ENCODE measurements around the gene OPRM1.
A peak's percentile ranks its signal among the peaks of the same experiment; 100 is the strongest.

OPRM1 gene

DNA sequence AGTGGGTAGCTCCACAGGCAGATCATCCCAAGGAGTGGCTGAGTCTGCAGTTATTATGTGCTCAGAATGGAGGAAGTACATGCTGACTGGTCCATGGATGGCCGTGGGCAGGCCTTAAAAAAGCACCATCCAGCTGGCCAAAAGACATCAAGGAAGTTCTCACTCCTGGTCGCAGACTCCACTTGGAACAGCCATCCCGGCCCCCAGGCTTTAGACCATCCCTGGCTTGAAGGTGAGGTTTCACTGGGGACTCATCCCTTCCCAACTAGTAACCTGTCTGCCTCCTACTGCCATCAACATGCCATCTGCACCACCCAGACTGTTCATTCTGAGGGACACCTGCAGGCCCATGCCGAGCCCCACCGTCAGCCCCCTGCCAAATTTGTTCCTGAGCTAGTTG, 36.1 kb upstream of the OPRM1 start:
- TF ChIP-seq, protein P1, sequence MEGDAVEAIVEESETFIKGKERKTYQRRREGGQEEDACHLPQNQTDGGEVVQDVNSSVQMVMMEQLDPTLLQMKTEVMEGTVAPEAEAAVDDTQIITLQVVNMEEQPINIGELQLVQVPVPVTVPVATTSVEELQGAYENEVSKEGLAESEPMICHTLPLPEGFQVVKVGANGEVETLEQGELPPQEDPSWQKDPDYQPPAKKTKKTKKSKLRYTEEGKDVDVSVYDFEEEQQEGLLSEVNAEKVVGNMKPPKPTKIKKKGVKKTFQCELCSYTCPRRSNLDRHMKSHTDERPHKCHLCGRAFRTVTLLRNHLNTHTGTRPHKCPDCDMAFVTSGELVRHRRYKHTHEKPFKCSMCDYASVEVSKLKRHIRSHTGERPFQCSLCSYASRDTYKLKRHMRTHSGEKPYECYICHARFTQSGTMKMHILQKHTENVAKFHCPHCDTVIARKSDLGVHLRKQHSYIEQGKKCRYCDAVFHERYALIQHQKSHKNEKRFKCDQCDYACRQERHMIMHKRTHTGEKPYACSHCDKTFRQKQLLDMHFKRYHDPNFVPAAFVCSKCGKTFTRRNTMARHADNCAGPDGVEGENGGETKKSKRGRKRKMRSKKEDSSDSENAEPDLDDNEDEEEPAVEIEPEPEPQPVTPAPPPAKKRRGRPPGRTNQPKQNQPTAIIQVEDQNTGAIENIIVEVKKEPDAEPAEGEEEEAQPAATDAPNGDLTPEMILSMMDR (IDR thresholded peaks at IDR 0.05; ENCODE audit: low read depth, low read length), result no peak
- Histone ChIP-seq H3K27me3 (no peaks in the 10 kb centered on the region), H3K4me1 (no peaks in the 10 kb centered on the region), H3K4me3 (ENCODE audit: low read depth, low read length) (no peak overlapping the region), H3K36me3 (no peaks in the 10 kb centered on the region), H3K9me3 (no peaks in the 10 kb centered on the region)
- DNase-seq, result no peak

DNA sequence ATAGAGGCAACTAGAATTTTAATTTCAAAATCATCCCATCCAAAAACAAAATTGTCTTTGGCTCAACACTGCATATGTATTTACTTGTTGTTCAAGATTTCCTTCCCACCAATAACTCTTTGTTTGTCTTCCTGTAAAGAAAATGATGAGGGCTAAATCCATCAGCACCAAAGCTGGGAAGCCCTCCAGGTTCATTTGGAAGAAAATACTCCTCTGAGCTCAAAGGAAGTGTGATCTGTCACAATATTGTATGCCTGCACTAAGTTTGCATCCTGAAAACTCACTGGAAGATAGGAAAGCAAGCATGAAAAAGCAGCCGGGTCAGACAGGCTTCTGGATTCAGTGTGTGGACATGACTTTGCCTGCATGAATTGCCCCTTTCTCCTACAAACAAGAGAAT, 28.7 kb upstream of the OPRM1 start:
- H3K4me1 ChIP-seq, result no peaks in the 10 kb centered on the region
- TF ChIP-seq, protein P1 (IDR thresholded peaks at IDR 0.05; ENCODE audit: low read depth, low read length), result no peak
- DNase-seq, result no peak
- no peaks in the 10 kb centered on the region for H3K27me3 ChIP-seq
- no peaks in the 10 kb centered on the region for H3K9me3 ChIP-seq
- H3K36me3 ChIP-seq, result no peaks in the 10 kb centered on the region
- no peak overlapping the region for H3K4me3 ChIP-seq (ENCODE audit: low read depth, low read length)

DNA sequence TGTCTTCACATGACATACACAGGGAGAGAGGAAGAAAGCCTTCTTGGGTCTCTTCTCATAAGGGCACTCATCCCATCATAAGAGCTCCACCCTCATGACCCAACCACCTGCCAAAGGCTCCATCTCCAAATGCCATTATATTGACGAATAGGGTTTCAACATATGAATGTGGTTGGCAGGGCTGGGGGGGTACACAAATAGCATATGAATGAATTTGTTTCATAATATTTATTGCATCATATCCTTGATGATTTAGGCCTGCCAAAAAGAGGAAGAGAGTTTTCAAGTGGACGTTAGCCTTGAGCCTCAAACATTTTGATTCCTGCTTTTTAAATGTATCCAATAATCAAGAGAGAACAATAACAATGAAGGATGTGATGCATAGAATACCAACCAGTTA, 26.2 kb upstream of the OPRM1 start:
- Histone ChIP-seq H3K36me3 (no peaks in the 10 kb centered on the region), H3K27me3 (no peaks in the 10 kb centered on the region), H3K4me1 (no peaks in the 10 kb centered on the region; the same call in 1 of the 2 replicates), H3K4me3 (ENCODE audit: low read depth, low read length) (no peak overlapping the region), H3K9me3 (no peaks in the 10 kb centered on the region)
- TF ChIP-seq, protein P1 (IDR thresholded peaks at IDR 0.05; ENCODE audit: low read depth, low read length), result no peak
- no peak for DNase-seq

DNA sequence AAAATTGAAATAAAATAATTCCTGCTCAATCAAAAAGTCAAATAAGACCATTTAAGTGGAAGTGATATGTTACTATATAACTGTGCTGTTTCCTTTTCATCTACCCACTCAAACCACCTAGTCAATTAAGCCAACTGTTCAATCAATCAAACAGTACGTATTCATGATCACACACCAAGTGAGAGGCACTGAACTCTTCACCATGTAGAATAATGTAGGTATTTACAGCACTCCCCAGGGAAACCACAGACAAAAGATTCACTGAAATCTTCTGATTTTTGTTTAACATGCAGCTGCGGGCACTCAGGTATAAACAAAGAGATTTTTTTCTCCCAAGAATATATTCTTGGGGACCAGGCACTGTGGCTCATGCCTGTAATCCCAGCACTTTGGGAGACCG, 21.3 kb upstream of the OPRM1 start:
- H3K36me3 ChIP-seq, result no peaks in the 10 kb centered on the region
- no peaks in the 10 kb centered on the region; the same call in 1 of the 2 replicates for H3K4me1 ChIP-seq
- H3K9me3 ChIP-seq, result no peaks in the 10 kb centered on the region
- TF ChIP-seq, protein P1 (IDR thresholded peaks at IDR 0.05; ENCODE audit: low read depth, low read length), result no peak
- DNase-seq, result no peak
- no peaks in the 10 kb centered on the region for H3K27me3 ChIP-seq
- H3K4me3 ChIP-seq (ENCODE audit: low read depth, low read length), result no peak overlapping the region

DNA sequence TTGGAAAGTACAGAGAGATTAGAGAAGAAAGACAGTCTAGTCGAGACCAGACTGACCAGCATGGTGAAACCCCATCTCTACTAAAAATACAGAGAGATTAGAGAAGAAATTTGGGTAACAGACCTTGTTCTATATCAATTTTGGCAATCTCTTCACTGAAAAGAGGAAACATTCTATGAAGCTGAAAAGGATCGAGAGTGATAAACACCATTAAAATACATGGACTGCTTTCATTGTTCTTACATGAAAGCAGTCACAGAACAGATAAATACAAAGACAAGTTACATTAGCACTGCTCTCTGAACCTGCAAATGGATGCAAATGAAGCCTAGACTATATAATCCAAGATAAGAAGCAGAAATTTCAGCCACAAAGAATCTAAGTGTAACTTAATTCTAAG, 8.4 kb upstream of the OPRM1 start:
- Histone ChIP-seq H3K9me3 (no peaks in the 10 kb centered on the region), H3K4me3 (ENCODE audit: low read depth, low read length) (no peak overlapping the region), H3K36me3 (no peaks in the 10 kb centered on the region), H3K27me3 (no peaks in the 10 kb centered on the region), H3K4me1 (peaks cover 17% of the 10 kb centered on the region)
- DNase-seq, result no peak
- TF ChIP-seq, protein P1 (IDR thresholded peaks at IDR 0.05; ENCODE audit: low read depth, low read length), result no peak

DNA sequence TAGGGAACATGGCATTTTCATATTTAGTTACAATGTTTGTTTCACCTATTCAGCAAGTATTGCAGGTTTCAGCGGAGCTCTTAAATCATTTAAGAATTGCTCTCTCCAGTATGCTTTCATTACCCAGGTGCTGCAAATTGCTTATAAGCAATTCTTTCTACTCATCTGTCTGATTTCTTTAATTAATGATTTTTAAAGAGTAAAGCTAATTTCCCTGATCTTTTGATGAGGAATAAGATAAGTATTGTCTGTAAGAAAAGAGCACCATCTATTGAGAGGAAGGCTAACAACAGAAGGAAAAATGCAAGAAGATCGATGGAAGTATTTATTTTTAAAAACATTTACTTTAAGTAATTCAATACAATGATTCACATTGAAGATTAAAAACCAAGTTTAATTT, 2.0 kb downstream of the OPRM1 start:
- Histone ChIP-seq H3K36me3 (no peaks in the 10 kb centered on the region), H3K4me3 (ENCODE audit: low read depth, low read length) (peak overlapping the region; percentile 83), H3K4me1 (peaks cover 8% of the 10 kb centered on the region), H3K27me3 (no peaks in the 10 kb centered on the region), H3K9me3 (no peaks in the 10 kb centered on the region)
- no peak for DNase-seq
- TF ChIP-seq, protein P1 (IDR thresholded peaks at IDR 0.05; ENCODE audit: low read depth, low read length), result peak; percentile 42
